Liver (tissue), 9 donors: ENCODE results near the gene CALCA. TPM values are rescaled to one million over a fixed set of nuclear protein-coding genes. Genes with fewer than 3 reads are reported as not detected.

Source experiments
- DNase-seq: peaks from one replicate; pipeline ENCODE4 v3.0.0-alpha.2; 2017; ENCODE audit warnings: low spot score
- H3K27ac ChIP-seq, 2 donors: one replicate each; pipeline ENCODE4 v1.7.0; 2013; ENCODE audit warnings: inconsistent platforms in 2 of 2, low read length in 2 of 2, control low read depth in 1 of 2, low read depth in 1 of 2, mild to moderate bottlenecking in 1 of 2
- H3K27me3 ChIP-seq, 4 donors: one replicate each; pipeline versions ENCODE4 v1.6.1 to v1.7.0; 2013; ENCODE audit warnings: low read length in 3 of 4, inconsistent platforms in 1 of 4, mild to moderate bottlenecking in 1 of 4, moderate library complexity in 1 of 4; ENCODE audit not compliant: control insufficient read depth in 4 of 4, insufficient read depth in 4 of 4
- H3K36me3 ChIP-seq, 4 donors: one replicate each; pipeline versions ENCODE4 v1.6.1 to v1.7.0; 2013; ENCODE audit warnings: low read length in 3 of 4, mild to moderate bottlenecking in 3 of 4, low read depth in 1 of 4, moderate library complexity in 1 of 4; ENCODE audit not compliant: control insufficient read depth in 4 of 4, insufficient read depth in 3 of 4
- H3K4me1 ChIP-seq, 4 donors: one replicate each; pipeline versions ENCODE4 v1.6.1 to v1.7.0; 2013; ENCODE audit warnings: low read length in 3 of 4, mild to moderate bottlenecking in 3 of 4, moderate library complexity in 1 of 4; ENCODE audit not compliant: control insufficient read depth in 4 of 4, insufficient read depth in 4 of 4
- H3K4me3 ChIP-seq, 3 donors: one replicate each; pipeline versions ENCODE4 v1.6.1 to v1.7.0; 2013; ENCODE audit warnings: low read length in 3 of 3, control low read depth in 1 of 3, low read depth in 1 of 3, mild to moderate bottlenecking in 1 of 3
- H3K9ac ChIP-seq, 2 donors: one replicate each; pipeline ENCODE4 v1.7.0; 2013; ENCODE audit warnings: low read length in 2 of 2, mild to moderate bottlenecking in 2 of 2, moderate library complexity in 2 of 2, control low read depth in 1 of 2, low read depth in 1 of 2
- H3K9me3 ChIP-seq, 4 donors: one replicate each; pipeline versions ENCODE4 v1.6.1 to v1.7.0; 2013; ENCODE audit warnings: low read length in 3 of 4; ENCODE audit not compliant: control insufficient read depth in 4 of 4
- EGR1 ChIP-seq, 2 donors: IDR thresholded peaks; 2 replicates each; pipeline ENCODE4 v1.6.1; 2016 to 2018; ENCODE audit warnings: antibody characterized with exemption in 2 of 2, low read depth in 2 of 2
- FOXA1 ChIP-seq: IDR thresholded peaks from 2 replicates; pipeline ENCODE4 v1.6.1; 2016; ENCODE audit warnings: antibody characterized with exemption
- FOXA2 ChIP-seq: IDR thresholded peaks from 2 replicates; pipeline ENCODE4 v1.6.1; 2016; ENCODE audit warnings: antibody characterized with exemption
- GABPA ChIP-seq, 2 donors: IDR thresholded peaks in 1 of 2; conservative IDR thresholded peaks in 1 of 2; 2 replicates each; pipeline ENCODE4 v1.6.1; 2016; ENCODE audit warnings: antibody characterized with exemption in 2 of 2, mild to moderate bottlenecking in 1 of 2, moderate library complexity in 1 of 2
- HNF4G ChIP-seq: IDR thresholded peaks from 2 replicates; pipeline ENCODE4 v1.6.1; 2016; ENCODE audit warnings: antibody characterized with exemption
- JUND ChIP-seq, 2 donors: IDR thresholded peaks; 2 replicates each; pipeline ENCODE4 v1.6.1; 2016; ENCODE audit warnings: antibody characterized with exemption in 2 of 2
- NR2F2 ChIP-seq: IDR thresholded peaks from 2 replicates; pipeline ENCODE4 v1.6.1; 2016; ENCODE audit warnings: antibody characterized with exemption
- RAD21 ChIP-seq, 2 donors: IDR thresholded peaks; 2 replicates each; pipeline ENCODE4 v1.6.1; 2016; ENCODE audit warnings: antibody characterized with exemption in 2 of 2, mild to moderate bottlenecking in 2 of 2
- RXRA ChIP-seq, 2 donors: IDR thresholded peaks; 2 replicates each; pipeline ENCODE4 v1.6.1; 2017 to 2018; ENCODE audit warnings: antibody characterized with exemption in 2 of 2, mild to moderate bottlenecking in 1 of 2
- SP1 ChIP-seq: IDR thresholded peaks from 2 replicates; pipeline ENCODE4 v1.6.1; 2018; ENCODE audit warnings: antibody characterized with exemption, mild to moderate bottlenecking
- TAF1 ChIP-seq: conservative IDR thresholded peaks from 2 replicates; pipeline ENCODE4 v1.6.1; 2016; ENCODE audit warnings: antibody characterized with exemption, mild to moderate bottlenecking
- YY1 ChIP-seq: IDR thresholded peaks from 2 replicates; pipeline ENCODE4 v1.6.1; 2016; ENCODE audit warnings: antibody characterized with exemption, mild to moderate bottlenecking
- WGBS: extraction: QIAGEN DNeasy Blood & Tissue Kit; methylation state at CpG from one replicate; pipeline ENCODE4 v1.1.7; 2013; 5-methylcytosine and 5-hydroxymethylcytosine counted together
- polyA plus RNA-seq, 2 donors: library from polyadenylated mRNA; stranded (reverse) in 1 of 2; unstranded in 1 of 2; fragments of 200-250 nt in 1 of 2; fragments of >200 nt in 1 of 2; fragmentation: Nextera tagmentation in 1 of 2; extraction: Ambion mirVana in 1 of 2; gene quantifications; one replicate each; pipeline versions ENCODE4 v1.2.1 to v1.2.3, GENCODE V29; 2013 to 2015
- total RNA-seq, 2 donors: library from RNA; depleted of rRNA; stranded (reverse); fragments of >200 nt; gene quantifications; one replicate each; pipeline ENCODE4 v1.2.3, GENCODE V29; 2014
- TF ChIP-seq, protein P1 (sequence below): IDR thresholded peaks from 2 replicates; pipeline ENCODE4 v1.6.1; 2016; ENCODE audit warnings: antibody characterized with exemption
- TF ChIP-seq, protein P2 (sequence below): fragments of 150-350 bp; IDR thresholded peaks from 2 replicates; pipeline ENCODE4 v1.5.1; 2017; ENCODE audit warnings: improper control_type of control experiment, low read depth, low read length; ENCODE audit not compliant: missing input control
- TF ChIP-seq, protein P3 (sequence below): IDR thresholded peaks from 2 replicates; pipeline ENCODE4 v1.6.1; 2016; ENCODE audit warnings: antibody characterized with exemption
- TF ChIP-seq, protein P4 (sequence below): IDR thresholded peaks from 2 replicates; pipeline ENCODE4 v1.6.1; 2016; ENCODE audit warnings: antibody characterized with exemption
- TF ChIP-seq, protein P5 (sequence below): IDR thresholded peaks from 2 replicates; pipeline ENCODE4 v1.6.1; 2016; ENCODE audit warnings: antibody characterized with exemption, mild to moderate bottlenecking
- donor health status: healthy.
- donor health status: healthy.
- donor health status: healthy.
- donor health status: healthy.
- donor health status: healthy.

Gene CALCA
- total and polyA plus RNA-seq, 4 donors: 0.33 to 34.7 (median 7.6) TPM

DNA sequence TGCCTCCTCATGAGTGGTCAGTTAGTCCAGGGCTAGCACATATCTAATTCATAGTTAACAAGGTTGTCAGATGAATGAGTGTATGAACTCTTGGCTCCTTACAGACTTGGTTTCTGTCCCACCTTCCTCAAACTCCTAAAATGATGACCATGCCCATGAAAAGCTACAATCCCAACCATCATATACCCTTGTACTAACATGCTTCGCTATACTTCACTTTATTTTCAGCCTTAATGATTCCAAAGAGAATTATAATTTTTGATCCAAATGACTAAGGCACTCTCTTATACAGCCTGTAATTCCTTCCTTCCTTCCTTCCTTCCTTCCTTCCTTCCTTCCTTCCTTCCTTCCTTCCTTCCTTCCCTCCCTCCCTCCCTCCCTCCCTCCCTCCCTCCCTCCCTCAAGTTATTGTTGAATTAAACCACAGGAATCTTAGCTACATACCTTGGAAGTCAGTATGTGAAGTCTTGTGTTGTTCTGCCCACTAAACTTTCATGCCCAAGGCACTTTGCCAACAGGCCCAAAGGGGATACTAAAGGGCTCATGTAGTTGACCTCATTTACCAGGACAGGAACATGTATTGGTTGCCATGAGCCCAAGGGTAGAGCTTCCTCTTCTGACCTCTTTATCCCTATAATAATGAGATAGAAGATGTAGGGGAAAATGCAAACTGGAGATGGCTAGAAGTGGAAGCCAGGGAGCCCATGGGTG lies 37.4 kb downstream of the CALCA start:
- DNase-seq: no peak
- Histone ChIP-seq H3K9ac (no peak overlapping the region), H3K27ac (no peak overlapping the region), H3K36me3 (no peaks in the 10 kb centered on the region), H3K9me3 (no peaks in the 10 kb centered on the region), H3K27me3 (no peaks in the 10 kb centered on the region), H3K4me3 (no peak overlapping the region), H3K4me1 (no peaks in the 10 kb centered on the region)
- TF ChIP-seq RAD21 (IDR thresholded peaks at IDR 0.05) (no peak), SP1 (no peak), EGR1 (IDR thresholded peaks at IDR 0.05; ENCODE audit: low read depth in 2 of 2) (no peak), JUND (IDR thresholded peaks at IDR 0.05) (no peak), NR2F2 (no peak), YY1 (no peak), FOXA2 (no peak), HNF4G (no peak), GABPA (IDR thresholded peaks at IDR 0.05 in 1 of 2, conservative IDR thresholded peaks at IDR 0.05 in 1 of 2) (no peak), FOXA1 (no peak)
- TF ChIP-seq, protein P1, sequence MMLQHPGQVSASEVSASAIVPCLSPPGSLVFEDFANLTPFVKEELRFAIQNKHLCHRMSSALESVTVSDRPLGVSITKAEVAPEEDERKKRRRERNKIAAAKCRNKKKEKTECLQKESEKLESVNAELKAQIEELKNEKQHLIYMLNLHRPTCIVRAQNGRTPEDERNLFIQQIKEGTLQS: no peak
- TF ChIP-seq, protein P2, sequence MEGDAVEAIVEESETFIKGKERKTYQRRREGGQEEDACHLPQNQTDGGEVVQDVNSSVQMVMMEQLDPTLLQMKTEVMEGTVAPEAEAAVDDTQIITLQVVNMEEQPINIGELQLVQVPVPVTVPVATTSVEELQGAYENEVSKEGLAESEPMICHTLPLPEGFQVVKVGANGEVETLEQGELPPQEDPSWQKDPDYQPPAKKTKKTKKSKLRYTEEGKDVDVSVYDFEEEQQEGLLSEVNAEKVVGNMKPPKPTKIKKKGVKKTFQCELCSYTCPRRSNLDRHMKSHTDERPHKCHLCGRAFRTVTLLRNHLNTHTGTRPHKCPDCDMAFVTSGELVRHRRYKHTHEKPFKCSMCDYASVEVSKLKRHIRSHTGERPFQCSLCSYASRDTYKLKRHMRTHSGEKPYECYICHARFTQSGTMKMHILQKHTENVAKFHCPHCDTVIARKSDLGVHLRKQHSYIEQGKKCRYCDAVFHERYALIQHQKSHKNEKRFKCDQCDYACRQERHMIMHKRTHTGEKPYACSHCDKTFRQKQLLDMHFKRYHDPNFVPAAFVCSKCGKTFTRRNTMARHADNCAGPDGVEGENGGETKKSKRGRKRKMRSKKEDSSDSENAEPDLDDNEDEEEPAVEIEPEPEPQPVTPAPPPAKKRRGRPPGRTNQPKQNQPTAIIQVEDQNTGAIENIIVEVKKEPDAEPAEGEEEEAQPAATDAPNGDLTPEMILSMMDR: no peak
- TF ChIP-seq, protein P3, sequence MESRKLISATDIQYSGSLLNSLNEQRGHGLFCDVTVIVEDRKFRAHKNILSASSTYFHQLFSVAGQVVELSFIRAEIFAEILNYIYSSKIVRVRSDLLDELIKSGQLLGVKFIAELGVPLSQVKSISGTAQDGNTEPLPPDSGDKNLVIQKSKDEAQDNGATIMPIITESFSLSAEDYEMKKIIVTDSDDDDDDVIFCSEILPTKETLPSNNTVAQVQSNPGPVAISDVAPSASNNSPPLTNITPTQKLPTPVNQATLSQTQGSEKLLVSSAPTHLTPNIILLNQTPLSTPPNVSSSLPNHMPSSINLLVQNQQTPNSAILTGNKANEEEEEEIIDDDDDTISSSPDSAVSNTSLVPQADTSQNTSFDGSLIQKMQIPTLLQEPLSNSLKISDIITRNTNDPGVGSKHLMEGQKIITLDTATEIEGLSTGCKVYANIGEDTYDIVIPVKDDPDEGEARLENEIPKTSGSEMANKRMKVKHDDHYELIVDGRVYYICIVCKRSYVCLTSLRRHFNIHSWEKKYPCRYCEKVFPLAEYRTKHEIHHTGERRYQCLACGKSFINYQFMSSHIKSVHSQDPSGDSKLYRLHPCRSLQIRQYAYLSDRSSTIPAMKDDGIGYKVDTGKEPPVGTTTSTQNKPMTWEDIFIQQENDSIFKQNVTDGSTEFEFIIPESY: no peak
- TF ChIP-seq, protein P4, sequence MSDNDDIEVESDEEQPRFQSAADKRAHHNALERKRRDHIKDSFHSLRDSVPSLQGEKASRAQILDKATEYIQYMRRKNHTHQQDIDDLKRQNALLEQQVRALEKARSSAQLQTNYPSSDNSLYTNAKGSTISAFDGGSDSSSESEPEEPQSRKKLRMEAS: no peak
- TF ChIP-seq, protein P5, sequence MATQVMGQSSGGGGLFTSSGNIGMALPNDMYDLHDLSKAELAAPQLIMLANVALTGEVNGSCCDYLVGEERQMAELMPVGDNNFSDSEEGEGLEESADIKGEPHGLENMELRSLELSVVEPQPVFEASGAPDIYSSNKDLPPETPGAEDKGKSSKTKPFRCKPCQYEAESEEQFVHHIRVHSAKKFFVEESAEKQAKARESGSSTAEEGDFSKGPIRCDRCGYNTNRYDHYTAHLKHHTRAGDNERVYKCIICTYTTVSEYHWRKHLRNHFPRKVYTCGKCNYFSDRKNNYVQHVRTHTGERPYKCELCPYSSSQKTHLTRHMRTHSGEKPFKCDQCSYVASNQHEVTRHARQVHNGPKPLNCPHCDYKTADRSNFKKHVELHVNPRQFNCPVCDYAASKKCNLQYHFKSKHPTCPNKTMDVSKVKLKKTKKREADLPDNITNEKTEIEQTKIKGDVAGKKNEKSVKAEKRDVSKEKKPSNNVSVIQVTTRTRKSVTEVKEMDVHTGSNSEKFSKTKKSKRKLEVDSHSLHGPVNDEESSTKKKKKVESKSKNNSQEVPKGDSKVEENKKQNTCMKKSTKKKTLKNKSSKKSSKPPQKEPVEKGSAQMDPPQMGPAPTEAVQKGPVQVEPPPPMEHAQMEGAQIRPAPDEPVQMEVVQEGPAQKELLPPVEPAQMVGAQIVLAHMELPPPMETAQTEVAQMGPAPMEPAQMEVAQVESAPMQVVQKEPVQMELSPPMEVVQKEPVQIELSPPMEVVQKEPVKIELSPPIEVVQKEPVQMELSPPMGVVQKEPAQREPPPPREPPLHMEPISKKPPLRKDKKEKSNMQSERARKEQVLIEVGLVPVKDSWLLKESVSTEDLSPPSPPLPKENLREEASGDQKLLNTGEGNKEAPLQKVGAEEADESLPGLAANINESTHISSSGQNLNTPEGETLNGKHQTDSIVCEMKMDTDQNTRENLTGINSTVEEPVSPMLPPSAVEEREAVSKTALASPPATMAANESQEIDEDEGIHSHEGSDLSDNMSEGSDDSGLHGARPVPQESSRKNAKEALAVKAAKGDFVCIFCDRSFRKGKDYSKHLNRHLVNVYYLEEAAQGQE: no peak
- 94% methylated on average over 1 of the region's 1 CpG for WGBS

DNA sequence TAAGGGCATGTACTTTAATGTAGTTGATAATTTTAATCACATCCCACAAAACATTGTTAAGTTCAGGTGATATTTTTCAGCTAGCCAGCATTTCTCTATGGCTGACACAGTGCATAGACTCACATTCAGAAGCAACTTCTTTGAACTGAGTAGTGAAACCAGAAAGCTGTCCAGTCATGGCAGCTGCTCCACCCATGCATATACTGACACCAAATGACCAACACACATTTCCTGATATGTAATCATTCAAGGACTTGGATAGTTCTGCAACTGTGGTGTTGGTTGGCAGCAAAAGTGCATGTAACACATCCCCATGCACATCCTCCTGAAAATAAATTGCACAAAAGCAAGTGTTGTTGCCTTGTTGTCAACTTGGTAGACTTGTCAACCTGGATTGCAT lies 39.7 kb downstream of the CALCA start:
- Histone ChIP-seq H3K36me3 (no peaks in the 10 kb centered on the region), H3K9ac (no peak overlapping the region), H3K9me3 (no peaks in the 10 kb centered on the region), H3K27me3 (no peaks in the 10 kb centered on the region), H3K27ac (no peak overlapping the region), H3K4me3 (no peak overlapping the region), H3K4me1 (no peaks in the 10 kb centered on the region)
- no peak for DNase-seq
- TF ChIP-seq TAF1 (no peak), JUND (IDR thresholded peaks at IDR 0.05) (no peak), SP1 (no peak), GABPA (IDR thresholded peaks at IDR 0.05 in 1 of 2, conservative IDR thresholded peaks at IDR 0.05 in 1 of 2) (no peak), RAD21 (IDR thresholded peaks at IDR 0.05) (no peak), EGR1 (IDR thresholded peaks at IDR 0.05; ENCODE audit: low read depth in 2 of 2) (no peak), FOXA2 (no peak), RXRA (IDR thresholded peaks at IDR 0.05) (no peak)
- TF ChIP-seq, protein P5: no peak
- TF ChIP-seq, protein P3: no peak
- TF ChIP-seq, protein P4: no peak
